HG02678 (cell line): Measurements from ENCODE around the gene HRAS.

ENCODE experiments used
- ATAC-seq: cut with Tn5 transposase; IDR thresholded peaks from one replicate; pipeline ENCODE4 v1.9.1; 2021; ENCODE audit warnings: mild to moderate bottlenecking, moderate library complexity; ENCODE audit not compliant: unreplicated experiment

HRAS gene

GRCh38 chr11:567629-568292 lies 32.4 kb upstream of the HRAS start:
- ATAC-seq, result no peak

- no peak for ATAC-seq
Measured at GRCh38 chr11:567011-567628, 31.7 kb upstream of the HRAS start.

- no peak for ATAC-seq
Measured at GRCh38 chr11:565921-566509, 30.6 kb upstream of the HRAS start.

DNA sequence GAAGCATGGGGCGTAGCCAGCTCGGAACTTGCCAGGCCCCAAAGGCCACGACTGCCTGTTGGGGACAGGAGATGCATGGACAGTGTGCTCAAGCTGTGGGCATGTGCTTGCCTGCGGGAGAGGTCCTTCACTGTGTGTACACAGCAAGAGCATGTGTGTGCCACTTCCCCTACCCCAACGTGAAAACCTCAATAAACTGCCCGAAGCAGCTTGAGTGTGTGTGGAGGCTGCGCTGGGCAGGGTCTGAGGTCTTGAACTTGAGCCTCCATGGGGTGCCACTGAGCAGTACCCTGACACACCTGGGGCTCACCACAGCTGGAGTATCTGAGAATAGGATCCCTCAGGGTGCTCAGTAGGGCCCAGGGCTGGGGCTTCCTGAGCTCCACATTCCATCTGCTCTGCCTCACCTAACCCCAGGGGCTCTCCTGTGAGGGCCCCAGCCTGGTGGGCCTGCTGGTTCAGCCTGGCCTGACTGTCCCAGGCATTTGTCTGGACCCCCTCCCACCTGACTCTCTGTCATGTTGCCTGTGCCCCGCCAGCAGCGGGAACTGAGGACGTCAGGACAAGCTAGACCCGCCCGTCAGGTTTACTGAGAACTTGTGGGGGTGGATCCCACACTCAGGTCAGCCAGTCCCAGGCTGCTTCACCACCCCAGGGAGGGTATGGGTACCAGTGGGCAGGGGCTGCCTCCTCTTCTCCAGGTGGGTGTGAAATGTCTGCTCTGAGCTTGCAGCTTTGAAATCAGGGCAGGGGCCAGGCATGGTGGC lies 28.6 kb upstream of the HRAS start:
- ATAC-seq, result no peak

DNA sequence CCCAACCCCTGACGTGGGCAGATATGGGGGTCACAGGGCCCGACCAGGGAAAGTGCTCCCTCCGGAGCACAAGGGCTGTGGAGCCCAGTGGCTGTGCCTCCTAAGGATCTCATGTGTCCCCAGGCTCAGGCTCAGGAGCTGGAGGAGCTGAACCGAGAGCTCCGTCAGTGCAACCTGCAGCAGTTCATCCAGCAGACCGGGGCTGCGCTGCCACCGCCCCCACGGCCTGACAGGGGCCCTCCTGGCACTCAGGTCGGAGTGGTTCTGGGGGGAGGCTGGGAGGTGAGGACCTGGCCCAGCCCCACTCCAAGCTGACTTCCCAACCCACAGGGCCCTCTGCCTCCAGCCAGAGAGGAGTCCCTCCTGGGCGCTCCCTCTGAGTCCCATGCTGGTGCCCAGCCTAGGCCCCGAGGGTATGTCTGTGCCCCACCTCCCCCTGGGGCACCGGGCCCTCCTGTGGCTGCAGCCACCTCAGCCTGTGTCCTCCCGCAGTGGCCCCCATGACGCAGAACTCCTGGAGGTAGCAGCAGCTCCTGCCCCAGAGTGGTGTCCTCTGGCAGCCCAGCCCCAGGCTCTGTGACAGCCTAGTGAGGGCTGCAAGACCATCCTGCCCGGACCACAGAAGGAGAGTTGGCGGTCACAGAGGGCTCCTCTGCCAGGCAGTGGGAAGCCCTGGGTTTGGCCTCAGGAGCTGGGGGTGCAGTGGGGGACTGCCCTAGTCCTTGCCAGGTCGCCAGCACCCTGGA lies 27.9 kb upstream of the HRAS start:
- ATAC-seq, result no peak

GRCh38 chr11:562046-562645 lies 26.8 kb upstream of the HRAS start:
- ATAC-seq, result no peak

DNA sequence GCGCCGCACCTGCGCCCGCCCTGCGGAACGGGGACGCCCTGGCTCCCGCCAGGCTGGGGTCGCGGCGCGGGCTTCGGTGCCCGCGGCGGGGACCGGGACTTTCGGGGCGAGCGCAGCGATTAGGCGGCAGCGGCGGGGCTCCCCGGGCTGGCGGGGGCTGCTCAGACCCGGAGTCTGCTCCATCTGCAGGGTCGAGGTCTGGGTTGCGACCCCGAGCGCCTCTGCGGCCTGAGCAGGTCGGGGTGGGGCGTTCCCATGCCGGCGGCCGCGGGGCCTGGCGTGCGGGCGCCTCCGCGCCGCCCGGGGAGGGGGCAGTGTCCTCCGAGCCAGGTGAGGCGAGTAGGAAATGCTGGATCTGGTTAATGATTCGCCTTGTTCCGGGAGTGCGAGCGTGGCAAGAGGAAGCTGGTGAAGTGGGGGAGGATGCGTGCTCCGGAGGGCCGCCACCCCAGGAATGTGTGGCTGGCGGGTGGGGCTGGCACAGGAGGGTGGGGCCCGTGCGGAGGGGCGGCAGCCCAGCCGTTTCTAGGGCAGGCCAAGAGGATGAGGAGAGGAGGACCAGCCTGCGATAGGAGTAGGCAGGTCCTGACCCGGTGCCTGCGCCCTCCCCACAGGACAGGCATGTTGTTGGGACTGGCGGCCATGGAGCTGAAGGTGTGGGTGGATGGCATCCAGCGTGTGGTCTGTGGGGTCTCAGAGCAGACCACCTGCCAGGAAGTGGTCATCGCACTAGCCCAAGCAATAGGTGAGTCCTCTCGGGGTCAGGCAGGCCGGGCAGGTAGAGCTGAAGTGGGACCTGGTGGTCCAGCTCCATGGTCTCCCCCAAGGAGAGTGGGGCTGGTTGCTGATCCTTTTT lies 26.0 kb upstream of the HRAS start:
- ATAC-seq, result peak; percentile 15

- peak; percentile 87 for ATAC-seq
Measured at GRCh38 chr11:560305-561147, 25.1 kb upstream of the HRAS start, which contains the start of the genes LMNTD2 and RASSF7. Gene LMNTD2, minus strand, starts transcription at chr11:560738. Its CDS starts 22 bp downstream, at chr11:560716. Gene RASSF7, plus strand, starts transcription at chr11:560970. Its CDS starts 799 bp downstream, at chr11:561769.

DNA sequence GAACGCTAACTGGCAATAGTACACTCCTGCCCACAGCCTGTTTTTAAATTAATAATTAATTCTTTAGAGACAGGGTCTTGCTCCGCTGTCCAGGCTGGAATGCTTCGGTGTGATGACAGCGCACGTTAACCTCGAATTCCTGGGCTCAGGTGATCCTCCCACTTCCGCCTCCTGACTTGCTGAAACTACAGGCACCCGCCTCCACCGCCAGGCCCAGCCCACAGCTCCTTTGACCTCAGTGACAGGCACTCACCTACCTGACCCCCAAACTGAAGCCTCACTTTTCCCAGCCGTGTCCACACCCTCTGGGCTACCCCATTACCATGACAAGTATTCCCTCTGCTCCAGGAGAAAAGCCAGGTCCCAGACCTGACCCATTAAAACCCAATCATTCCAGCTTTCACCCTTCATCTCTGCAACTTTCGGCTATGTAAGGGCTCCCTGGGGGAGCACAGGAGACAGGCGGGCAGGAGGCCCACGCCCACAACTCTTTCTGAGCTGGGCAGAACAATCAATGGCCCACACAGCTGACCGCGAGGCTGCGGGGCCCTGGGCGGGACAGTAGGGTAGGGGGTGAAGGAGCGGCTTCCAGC lies 24.4 kb upstream of the HRAS start:
- no peak for ATAC-seq

DNA sequence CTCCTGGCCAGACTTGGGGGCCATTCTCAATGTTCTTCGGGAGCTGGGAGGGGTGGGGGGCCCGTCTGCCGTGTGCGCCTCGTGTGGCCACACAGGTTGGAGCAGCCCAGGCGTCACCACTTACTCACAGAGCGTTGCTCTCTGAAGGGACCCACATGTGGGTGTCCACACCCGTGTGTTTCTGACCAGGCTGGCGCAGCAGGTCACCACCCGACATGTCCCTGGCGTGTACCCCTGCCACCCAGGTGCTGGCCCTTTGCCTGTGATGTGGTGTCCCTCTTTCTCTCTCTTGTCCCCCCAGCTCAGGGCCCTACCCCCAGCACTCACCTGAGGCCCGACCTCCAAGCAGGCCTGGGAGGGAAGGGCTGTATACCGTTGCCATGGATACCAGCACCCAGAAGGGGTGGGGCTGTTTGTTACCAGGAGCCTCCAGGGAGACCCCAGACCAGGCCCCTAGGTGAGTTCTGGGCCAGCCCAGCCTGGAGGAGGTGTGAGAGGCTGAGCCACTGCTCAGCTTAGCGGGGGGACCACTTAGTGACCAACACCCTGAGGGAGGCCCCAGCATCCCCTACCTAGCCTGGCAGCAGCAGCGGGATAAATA lies 23.7 kb upstream of the HRAS start:
- no peak for ATAC-seq

DNA sequence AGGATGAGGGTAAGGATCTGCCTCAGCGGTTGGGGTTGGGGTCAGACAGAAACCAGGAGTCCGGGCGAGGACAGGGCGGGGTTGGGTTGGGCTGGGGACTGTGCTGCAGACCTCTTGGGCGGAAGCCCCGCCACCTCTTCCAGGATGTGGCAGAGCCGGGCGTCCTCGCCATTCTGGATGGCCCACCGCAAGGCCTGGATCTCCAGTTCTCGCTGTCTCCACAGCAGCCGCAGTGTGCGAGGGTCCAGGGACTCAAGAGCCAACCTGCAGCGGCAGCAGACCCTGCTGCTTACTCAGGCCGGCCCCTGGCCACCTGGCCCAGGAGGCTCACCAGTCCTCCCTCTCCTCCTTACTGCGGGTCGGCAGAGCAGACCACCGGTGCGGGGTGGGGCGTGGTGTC lies 23.1 kb upstream of the HRAS start:
- ATAC-seq, result no peak

DNA sequence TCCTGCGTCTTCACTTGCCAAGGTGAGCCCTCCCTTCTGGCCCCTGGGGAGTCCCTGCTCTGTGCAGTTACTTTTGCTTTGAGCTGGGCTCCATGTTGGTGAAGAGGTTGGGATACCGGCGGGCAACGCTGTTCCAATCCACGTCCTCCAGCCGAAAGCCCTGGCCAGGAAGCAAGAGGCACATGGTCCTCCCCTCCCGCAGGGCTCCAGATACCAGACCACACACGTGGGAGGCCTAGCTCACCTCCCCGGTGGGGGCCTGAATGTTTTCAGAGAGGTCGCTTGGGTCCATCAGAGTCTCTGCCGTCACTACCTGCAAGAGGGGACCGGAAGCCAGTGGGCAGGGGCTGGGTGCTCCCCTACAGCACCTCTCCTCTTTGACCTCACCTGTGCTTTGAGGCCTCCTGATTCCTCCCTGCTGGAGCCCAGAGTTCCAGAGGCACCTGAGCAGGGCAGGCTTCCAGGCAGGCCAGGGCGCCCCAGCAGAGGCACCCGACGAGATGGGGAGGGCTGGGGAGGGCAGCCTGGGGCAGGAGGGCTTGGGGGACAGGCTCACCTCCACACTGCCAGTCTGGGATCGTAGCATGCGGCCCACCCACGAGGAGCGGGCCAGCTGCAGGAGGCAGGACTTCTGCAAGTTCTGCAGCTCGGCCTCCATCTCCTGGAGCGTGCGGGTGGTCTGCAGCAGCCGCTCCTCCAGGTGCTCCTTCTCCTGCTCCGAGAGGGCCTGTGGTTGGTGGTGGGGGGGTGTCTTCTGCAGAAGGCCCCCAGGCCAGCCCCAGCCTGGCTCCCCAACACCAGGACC lies 22.2 kb upstream of the HRAS start:
- no peak for ATAC-seq

DNA sequence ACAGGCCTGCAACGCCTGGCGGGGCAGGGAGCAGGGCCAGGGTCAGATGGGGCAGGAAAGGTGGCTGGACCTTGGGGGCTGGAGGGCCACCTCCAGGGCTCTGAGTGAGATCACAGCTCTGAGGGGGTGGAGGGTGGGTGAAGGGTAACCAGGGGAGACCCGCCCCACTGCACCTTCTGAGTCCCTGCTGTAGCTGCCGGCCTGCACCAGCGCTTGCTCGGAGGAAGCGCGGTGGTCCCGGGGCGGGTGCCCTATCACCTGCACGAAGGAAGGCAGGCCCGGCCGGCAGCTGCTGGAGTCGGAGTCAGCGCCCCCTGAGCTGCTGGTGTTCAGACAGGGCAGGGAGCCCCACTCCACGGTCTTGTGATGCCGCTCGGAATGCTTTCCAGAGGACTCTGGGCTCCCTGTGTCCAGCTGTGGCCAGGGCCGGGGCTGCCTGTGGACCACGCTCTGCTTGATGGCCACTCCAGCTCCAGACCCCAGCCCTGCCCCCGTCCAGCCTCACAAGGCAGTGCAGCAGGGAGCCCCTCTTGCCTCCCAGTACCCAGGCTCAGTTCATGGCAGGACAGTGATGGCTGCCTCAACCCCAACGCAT lies 21.4 kb upstream of the HRAS start:
- no peak for ATAC-seq

- no peak for ATAC-seq
Measured at GRCh38 chr11:555780-556661, 20.6 kb upstream of the HRAS start.

GRCh38 chr11:555227-555779 lies 19.9 kb upstream of the HRAS start:
- no peak for ATAC-seq
